UCSD-AML1 (cell line): Measurements from ENCODE around the gene CLPTM1L.
"Not testable (repeated sequence)": the region's sequence is repeated elsewhere in the genome, so short reads cannot be mapped to it uniquely, and the experiment has no call there.

Experiments
- DNase-seq: peaks from one replicate; lab custom pipeline; 2025; ENCODE audit not compliant: unreplicated experiment; lab: John Stamatoyannopoulos, UW

Gene CLPTM1L

DNA sequence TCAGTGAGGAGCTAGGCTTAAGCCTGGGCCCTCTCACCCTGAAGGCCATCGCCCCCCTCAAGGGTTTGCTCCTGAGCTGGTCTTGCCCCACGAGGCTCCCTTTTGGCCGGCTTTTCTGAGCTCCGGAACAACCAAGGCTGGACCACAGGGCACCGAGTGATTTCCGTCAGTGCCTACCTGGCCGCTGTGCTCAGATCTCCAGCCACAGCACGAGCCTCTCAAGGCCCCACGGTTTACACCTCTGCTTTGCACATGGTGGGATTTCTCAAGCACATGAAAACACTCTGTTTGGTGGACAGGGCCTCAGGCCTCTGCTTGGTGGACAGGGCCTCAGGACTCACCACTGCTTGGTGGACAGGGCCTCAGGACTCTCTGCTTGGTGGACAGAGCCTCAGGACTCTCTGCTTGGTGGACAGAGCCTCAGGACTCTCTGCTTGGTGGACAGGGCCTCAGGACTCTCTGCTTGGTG lies 15.8 kb downstream of the CLPTM1L start:
- no peak for DNase-seq

- DNase-seq, result not testable (repeated sequence)
Observed at GRCh38 chr5:1328237-1329110, 16.4 kb downstream of the CLPTM1L start.

GRCh38 chr5:1326901-1327756 lies 17.8 kb downstream of the CLPTM1L start:
- not testable (repeated sequence) for DNase-seq

DNA sequence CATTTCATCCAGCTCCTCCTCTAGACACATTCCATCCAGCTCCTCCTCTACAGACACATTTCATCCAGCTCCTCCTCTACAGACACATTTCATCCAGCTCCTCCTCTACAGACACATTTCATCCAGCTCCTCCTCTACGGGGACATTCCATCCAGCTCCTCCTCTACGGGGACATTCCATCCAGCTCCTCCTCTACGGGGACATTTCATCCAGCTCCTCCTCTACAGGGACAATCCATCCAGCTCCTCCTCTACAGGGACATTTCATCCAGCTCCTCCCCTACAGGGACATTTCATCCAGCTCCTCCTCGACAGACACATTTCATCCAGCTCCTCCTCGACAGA lies 18.4 kb downstream of the CLPTM1L start:
- DNase-seq, result not testable (repeated sequence)

DNA sequence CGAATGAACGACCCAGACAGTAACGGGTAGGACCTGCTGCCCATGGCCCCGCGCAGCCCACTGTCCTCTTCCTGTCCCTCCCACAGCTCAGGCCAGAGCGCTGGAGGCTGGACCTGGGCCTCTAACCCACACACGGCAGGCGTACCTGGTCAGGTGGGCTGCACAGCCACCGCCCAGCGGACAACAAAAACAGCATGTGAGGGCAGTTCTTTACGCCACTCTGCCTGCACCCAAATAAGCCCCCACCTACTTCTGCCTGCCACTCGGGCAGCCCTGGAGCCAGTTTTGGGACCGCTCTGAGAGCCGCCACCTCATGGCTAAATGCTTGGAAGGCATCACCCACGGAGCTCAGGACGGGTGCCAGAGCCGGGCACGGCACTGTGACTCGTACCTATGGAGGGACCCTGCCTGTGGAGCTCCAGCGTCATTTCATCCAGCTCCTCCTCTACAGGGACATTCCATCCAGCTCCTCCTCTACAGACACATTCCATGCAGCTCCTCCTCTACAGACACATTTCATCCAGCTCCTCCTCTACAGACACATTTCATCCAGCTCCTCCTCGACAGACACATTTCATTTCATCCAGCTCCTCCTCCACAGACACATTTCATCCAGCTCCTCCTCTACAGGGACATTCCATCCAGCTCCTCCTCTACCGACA lies 18.9 kb downstream of the CLPTM1L start:
- no peak for DNase-seq

DNA sequence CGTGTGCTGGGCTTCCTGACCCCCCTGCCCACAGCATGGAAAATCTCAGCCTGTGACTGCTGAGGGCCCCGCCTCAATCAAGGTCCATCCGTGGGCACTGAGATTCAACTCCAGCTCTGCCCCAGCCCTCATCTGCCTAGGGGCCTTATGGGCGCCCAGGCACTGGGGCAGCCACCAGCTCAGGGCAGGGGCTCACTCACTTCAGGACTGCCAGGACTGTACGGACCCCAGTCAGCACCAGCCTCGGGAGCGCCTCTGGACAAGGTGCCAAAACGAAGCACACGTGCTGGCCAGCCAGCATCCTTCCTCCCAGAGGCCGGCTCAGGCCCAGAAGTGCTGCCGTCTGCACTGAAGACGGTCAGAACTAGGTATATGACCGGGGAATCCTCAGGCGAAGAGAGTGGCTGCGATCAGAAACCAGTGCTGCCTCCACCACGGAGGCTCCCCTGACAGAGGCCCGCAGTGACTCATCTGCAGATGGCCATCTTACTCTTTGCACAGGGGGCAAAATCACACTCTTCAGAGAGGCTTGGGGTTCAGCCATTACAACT lies 19.6 kb downstream of the CLPTM1L start:
- DNase-seq, result no peak

DNA sequence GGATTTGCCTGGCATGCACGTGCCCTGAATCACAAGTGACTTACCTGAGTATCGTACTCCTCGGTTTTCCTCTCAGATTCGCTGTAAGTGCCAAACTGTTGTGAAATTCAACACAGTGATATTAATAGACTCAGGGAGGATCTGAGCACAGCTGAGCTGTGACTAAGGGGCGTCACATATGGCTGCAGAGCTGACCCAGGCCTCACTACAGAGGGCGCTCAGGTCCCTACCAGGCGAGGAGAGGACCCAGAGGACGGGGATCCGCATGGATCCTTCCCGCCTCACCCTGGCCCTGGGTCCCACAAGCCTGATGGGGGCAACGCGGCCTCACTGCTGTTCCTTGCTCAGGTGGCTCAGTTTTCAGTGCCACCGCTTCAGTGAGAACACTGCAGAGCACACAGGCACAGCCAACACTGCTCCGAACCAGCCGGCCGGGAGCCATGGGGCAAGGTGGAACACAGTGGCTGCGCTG lies 20.1 kb downstream of the CLPTM1L start:
- DNase-seq, result no peak

DNA sequence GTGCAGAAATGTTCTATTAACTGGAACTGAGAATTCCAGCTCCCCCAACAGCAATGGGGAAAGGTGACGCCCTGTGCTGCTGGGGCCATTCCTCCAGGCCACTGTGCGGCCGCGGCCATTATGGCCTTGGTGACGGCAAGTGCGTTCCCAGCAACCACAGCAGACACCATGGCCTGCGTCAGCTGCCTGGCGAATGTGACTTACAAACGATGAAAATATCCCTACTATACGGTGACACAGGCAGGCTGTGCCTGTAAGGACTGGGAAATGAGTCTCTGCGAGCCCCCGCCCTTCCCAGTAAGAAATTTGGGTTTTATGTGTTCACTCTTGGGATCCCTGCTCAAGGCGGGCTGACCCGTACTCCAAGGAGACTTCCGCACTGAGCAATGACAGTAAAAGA lies 20.6 kb downstream of the CLPTM1L start:
- no peak for DNase-seq

DNA sequence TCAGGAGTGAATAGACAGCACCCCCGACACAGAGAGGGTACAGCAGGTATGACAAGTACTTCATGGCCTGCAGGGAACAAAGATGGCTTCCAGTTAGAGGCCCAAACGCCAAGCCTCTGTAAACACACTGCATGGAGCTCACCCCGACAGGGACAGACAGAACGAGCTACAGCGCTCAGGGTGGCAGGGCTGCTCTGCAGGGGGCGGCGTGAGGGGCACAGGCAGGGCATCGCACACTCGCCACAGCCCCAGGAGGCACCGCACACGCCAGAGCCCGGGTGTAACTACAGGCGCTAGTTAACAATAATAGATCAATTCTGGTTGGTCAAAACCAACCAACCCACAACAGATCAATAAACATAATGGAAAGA lies 21.1 kb downstream of the CLPTM1L start:
- DNase-seq, result no peak

DNA sequence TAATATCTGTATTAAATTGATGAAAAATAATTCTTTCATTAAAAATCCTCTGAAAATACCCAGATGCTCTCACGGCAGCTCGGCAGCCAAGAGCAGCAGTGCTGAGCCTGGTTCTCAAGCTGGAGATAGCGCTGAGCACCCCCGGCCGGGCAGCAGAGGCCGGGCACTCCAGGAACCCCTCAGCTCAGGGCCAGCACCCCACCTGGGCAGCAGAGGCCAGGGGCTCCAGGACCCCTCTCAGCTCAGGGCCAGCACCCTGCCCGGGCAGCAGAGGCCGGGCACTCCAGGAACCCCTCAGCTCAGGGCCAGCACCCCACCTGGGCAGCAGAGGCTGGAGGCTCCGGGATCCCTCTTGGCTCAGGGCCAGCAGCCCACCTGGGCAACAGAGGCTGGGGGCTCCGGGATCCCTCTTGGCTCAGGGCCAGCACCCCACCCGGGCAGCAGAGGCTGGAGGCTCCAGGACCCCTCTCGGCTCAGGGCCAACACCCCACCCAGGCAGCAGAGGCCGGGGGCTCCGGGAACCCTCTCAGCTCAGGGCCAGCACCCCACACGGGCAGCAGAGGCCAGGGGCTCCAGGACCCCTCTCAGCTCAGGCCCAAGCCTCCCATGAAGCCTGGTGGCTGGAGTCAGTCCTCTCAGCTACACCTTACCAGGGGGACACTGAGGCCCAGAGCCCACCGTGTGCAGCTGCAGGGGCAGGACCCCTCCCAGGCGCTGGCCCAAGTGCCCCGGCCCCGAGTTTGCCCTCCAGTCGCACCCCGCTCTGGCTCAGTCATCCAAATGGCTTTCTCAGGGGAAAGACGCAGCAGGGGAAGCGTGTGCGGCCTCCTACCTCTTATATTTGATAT lies 21.7 kb downstream of the CLPTM1L start:
- no peak for DNase-seq

DNA sequence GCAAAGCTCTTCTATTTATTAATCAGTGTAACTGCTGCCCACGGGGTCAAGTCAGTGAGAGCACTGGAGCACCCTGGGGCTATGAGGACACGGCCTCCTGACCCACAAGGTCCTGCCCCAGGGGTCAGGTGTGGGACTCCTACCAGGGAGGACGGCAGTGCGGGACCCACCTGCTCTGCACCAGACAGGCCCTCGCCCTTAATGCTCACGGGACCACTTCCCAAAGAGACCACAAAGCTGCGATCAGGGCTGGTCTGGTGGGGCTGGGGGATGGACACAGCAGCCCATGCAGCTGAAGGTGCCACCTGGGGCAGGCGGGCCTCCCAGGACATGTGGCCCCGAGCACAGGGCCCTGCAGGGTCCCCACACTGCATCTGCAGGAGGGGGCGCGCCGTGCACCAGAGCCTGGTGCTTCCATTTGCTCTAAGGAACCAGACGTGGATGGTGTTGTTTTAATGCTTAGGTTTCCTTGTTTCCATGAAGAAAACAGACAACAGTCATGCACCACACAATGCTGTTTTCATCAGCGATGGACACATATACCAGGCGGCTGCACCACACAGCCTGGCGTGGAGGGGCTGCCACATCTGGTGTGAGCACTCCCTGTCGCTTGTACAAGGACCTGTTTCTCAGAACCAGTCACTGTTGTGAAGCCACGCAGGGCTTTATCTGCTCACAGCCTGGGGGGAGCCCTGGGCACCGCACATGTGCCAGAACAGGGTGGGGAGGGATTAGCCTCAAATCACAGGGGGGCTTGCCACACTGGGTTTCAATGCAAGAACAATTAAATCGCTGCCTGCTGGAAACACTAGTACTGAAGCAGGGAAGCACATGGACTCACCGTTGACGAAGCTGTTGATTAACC lies 22.6 kb downstream of the CLPTM1L start:
- no peak for DNase-seq

DNA sequence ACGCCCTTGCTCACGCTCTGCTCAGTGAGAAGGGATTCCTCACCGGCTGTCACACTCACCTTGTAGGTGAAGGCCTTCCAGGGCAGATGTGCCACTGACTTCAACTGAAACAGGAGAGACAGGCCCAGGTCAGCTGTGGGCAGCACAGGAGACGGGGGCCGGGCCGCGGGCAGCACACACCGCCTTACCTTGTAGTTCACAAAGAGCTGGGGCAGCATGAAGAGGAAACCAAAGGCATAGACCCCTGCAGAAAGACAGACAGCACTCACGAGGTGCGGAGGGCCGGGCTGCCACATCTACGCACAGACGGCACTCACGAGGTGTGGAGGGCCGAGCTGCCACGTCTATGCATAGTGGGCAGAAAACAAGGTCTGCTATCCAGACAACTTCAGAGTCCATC lies 23.3 kb downstream of the CLPTM1L start:
- no peak for DNase-seq

DNA sequence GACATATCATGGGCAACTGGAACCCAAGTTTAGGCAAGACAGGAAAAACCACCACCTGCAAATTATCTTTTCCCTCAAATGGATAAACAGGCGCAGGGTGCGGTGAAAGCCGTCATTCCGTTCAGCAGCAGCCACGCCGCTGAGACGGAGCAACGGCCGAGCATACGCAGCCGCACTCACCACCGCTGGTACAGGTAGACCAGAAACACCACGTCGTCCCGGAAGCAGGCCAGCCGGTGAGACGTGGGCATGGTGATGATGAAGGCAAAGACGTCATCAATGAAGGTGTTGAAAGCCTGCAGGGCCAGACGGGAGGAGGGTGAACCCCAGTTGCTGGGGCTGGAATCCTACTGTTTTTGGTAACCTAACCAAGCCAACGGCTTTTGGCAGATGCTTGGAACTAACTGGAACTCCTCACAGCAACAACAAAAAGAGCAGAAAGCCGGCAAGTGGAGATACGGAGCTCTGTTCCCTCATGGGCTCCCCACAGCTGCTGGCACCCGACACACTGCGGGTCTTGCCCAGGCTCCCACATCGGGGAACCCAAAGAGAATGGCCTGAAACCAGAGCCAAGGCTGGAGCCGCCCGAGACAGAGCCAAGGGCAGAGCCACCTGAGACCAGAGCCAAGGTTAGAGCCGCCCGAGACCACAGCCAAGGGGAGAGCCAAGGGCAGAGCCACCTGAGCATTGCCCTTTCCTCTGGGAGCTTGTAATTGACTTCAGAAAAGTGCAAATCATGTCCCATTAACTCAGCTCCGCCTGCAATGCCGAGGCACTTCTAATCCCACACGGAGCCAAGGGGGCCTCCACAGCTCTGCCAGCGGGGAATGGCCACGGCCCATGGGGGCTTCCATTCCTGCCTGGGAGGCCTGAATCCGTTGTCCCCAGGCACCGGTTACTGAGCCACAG lies 24.2 kb downstream of the CLPTM1L start:
- DNase-seq, result no peak

GRCh38 chr5:1319436-1320256 lies 25.3 kb downstream of the CLPTM1L start:
- no peak for DNase-seq

DNA sequence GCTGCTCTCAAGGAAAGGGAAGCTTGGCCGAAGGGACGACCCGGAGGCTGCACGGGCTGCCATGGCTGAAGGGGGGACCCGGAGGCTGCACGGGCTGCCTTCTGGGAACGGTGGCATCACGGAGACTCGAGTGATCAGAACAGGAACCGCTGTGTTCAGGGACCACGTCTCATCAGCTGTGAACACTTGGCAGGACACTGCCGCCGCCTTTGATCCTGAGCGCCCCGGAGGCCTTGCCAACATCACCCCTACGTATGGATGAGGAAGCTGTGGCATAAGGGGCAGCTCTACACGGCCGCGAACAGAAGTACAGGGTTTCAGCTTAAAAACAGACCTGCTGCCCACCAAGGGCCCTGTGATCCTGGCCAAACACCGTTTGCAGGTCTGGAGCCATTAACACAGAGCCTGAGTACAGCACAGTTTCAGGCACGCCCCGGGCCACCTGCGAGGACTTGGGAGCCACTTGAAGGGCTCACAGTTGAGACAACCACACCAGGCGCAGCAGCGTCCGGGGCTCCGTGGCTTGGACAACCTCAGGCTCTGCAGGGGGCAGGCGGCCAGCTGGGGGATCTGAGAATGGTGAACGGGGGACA lies 26.1 kb downstream of the CLPTM1L start:
- DNase-seq, result no peak

DNA sequence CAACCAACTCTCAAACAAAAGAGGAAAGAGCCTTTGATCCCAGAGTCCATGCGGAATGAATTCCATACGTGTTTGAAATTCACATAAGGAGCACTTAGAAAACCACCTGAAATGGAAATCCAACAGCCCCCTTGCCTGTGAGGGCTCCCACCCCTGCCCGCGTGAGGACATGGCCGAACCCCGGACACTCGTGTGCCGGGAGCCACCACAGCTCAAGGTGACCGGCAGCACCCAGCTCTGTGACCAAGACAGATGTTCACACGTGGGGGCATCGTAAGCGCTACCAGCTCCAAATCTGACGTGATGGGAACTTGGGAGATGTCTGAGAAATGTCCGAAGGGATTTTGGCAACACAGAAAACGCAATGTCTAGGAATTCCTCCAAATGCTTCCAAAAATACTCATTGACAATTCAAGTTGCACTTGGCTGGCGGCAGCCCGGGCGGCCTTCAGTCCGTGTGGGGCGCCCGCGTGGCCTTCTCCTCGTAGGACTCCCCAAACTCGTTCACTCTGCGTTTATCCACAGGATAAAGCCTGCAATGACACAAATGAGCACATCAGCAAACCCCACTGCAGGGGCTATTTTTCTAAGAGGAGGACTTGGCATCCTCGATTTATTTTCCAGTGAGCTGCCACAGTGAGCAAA lies 26.9 kb downstream of the CLPTM1L start:
- no peak for DNase-seq
